HG03066 (cell line): ENCODE data around the gene NATD1.
"Not testable (repeated sequence)": the region's sequence is repeated elsewhere in the genome, so short reads cannot be mapped to it uniquely, and the experiment has no call there.

ENCODE experiments used
- ATAC-seq: cut with Tn5 transposase; IDR thresholded peaks from one replicate; pipeline ENCODE4 v1.9.1; 2021; ENCODE audit warnings: low read depth; ENCODE audit not compliant: unreplicated experiment

NATD1 gene

GRCh38 chr17:21248500-21248899, 4.7 kb downstream of the NATD1 start:
- ATAC-seq = no peak

DNA sequence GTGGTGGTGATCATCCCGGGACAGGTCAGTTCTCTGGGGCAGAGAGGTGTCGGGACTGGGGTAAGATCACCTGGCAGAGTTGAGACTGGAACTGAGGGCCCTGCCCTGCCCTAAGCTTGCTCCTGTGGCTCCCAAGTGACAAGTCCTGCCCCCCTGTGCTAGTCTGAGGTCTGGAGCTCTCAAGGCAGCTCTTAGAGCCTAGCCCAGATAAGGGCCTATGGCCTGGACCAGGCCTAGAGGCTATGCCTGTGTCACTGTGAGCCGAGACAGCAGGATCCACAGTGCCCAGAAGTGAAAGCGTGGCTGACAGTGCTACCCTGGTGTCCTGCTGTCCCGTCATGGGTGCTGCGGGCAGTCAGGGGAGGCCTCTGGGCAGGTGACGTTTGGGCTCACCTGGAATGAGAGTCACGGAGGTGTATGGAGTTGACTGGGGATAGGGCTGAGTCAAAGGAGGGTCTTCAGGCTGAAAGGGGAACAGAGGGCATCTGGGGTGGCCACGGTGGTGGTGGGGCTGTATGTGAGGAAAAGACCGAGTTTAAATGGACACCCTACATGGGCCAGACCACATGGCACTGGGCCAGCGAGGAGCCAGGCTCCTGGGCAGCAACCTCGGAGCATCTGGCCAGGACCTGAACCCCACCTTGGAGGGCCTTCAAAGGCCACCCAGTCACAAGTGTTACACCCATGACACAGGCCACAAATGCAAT, 5.5 kb downstream of the NATD1 start:
- no peak for ATAC-seq

GRCh38 chr17:21246698-21247097, 6.5 kb downstream of the NATD1 start:
- no peak for ATAC-seq

- no peak for ATAC-seq
Observed at GRCh38 chr17:21245639-21246084, 7.5 kb downstream of the NATD1 start.

- ATAC-seq = no peak
Observed at GRCh38 chr17:21243516-21244303, 9.5 kb downstream of the NATD1 start.

DNA sequence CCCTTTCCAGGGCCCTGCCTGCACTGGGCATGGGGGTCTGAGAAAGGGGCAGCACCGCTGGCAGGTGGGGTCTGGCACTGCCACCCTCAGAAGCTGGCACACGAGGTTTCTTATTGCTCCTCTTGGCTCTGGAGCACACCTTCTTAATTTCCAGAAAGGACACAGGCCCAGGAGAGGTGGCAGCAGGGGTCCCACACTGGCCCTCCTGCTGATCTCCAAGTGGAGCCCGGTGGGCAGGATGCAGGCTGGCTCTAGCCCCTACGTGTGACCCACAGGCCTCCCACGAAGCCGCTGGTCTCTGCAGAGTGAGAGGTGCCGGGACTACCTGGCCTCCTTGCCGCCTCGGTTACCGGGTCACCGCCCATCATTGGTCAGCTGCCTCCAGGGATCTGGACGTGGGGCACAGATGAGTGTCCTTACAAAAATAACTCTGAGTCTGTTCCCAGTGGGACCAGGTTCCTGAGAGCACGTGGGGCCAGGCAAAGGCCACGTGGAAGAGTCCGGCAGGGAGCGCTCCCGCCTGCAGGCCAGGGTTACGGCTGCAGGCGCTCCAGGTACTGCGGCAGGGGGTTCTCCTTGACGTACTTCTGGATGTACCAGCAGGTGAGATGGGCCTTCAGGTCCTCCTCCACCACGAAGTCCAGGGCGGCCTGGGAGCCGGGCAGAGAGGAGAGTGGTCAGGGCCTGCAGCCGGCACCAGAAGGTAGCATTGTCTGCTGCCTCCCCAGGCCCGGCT, 10.3 kb downstream of the NATD1 start:
- no peak for ATAC-seq

DNA sequence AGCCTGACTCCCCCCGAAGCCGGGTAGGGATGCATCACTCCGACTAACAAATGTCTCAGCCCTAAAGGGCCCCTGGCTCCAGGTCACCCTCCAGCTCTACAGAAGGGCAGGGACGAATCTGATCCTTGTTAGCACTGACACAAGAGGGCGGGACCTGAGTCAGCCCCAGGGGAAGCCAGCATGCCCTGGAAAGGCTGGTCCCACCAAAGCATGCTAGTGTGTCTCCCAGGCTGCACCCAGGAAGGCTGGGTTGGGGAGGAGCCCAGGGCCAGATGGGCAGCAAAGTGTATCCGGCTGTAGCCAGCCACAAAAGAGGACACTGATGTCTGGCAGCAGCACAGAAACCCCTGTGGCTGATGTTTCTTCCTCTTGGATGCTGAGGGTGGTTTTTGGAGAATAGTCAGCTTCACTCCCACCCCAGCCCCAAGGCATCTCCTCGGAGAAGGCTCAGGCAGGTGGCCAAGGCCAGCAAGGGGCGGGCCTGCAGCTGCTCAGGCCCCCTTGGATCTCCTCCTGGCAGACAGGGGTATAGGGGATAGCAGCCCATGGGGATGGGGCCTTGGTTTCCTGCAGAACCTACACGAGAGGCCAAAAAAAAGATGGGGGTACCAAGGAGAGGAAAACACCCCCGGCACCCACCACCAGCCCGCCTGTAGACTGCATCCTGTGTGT, 11.0 kb downstream of the NATD1 start:
- ATAC-seq = no peak

DNA sequence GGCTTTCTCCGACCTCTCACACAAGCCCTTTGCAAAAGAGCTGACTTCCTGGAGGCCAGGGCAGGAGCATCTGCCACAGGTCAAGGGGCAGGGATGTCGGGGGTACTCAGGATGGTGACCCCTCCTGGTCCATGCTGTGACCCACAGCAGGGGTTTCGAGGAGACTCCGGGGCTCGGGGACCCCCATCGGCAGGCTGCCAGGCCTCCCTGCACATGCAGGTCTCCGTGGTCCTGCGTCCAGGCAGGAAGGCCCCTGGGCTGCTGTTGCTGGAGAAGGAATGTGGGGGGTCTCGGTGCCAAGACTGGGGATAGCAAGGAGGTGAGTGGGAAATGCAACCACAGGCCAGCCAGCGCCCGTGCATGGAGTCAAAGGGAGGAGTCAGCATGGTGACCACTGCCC, 11.6 kb downstream of the NATD1 start:
- no peak for ATAC-seq

DNA sequence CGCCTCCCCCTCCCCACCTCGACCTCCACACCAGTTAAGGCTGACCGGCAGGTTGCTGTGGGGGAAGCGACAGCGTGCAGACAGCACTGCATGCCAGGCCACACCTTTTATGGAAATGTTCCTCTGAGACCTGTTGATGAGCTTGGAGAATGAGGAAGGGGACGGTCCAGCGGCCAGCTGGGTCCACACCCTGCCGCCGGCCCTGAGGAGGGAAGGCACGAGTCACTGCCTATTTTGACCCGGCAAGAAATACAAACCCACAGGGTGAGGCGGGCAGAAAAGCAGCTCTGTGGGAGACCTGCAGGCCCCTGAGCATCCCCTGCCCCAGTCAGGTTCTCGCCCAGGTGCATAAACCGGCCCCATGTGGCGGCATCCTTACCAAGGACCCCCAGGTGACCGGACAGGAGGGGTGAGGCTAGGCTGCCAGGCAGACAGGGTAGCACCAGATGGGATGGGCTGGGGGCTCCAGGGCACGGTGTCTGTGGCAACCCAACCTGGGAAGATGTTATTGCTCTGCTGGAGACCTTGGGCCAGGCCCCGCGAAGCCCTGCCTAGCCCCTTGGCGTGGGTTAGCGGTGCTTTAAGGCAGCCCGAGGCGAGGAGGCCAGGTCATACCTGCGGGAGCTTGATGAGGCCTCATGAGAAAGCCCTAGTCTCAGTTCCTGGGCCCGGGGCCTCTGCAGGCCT, 12.7 kb downstream of the NATD1 start:
- no peak for ATAC-seq

- ATAC-seq = no peak
Observed at GRCh38 chr17:21239680-21240368, 13.4 kb downstream of the NATD1 start.

GRCh38 chr17:21235921-21236320, 17.3 kb downstream of the NATD1 start:
- no peak for ATAC-seq

DNA sequence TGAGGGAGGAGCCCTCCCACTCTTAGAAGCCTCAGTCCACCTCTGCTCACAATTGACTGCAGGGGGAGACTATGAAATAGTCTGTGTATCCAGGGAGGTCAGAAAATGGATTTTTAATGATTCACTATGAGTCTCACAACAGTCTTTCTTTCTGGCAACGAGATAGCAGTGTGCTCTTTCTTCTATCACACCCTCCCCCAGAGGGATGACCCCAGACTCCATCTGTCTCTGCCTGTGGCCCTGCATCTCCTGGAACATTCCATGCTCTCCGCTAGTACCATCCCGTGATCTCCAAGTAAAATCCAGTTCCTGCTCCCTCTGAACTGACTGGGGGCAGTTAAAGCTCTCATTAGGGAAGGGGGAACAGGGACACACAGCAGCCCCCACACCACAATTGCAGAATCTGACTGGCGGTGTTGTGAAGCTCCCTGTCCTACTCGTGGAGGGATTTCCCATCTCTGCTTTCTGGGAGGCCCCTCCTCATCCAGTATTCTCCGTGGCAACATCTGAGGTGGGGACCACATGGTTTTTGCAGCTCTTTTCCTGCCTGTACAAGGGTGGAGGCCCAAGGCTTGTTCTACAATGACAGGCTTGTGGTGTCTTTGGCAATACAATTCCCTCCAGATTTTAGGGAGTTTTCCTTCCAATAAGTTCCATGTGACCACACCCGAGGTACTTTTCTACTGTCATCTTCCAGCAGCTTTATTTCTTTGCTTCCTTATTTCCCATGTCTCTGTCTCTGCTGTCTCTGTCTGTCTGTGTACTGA, 19.4 kb downstream of the NATD1 start:
- no peak for ATAC-seq

- no peak for ATAC-seq
Observed at GRCh38 chr17:21232033-21232749, 21.0 kb downstream of the NATD1 start.

DNA sequence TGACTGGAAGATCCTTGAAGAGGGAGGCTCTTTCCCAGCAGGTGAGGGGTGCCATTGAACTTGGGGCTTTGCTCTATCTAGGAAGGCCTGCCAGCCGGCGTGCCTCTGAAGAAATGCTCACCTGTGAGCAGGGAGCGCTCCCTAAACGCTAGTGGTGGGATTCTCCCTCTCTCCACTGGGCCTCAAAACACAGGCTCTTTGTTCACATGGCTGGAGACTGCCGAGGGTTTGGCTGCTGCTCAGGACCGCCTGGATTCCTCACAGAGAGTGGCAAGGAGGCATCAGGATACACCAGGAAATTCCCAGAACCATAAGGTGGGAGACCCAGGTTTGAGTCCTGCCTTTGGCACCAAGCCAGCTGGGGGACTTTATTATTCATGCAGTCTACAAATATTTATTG, 21.7 kb downstream of the NATD1 start:
- ATAC-seq = no peak

DNA sequence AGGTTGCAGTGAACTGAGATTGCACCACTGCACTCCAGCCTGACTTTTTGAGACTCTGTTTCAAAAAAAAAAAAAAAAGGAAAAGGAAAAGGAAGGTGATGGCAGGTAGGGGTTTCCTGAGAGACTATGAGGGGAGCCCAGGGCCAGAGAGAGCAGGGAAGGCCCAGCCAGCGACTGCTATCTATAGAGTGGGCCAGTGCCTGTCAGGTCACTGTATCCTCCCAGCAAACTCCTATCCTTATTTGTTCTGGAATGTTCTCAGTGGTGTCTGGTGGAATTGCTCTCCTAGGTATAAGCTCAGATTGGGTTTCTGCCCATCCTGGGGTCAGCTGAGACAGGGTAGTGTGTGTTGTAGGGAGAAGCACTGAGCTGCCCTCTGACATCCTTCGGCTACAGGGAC, 24.4 kb downstream of the NATD1 start:
- ATAC-seq = no peak

DNA sequence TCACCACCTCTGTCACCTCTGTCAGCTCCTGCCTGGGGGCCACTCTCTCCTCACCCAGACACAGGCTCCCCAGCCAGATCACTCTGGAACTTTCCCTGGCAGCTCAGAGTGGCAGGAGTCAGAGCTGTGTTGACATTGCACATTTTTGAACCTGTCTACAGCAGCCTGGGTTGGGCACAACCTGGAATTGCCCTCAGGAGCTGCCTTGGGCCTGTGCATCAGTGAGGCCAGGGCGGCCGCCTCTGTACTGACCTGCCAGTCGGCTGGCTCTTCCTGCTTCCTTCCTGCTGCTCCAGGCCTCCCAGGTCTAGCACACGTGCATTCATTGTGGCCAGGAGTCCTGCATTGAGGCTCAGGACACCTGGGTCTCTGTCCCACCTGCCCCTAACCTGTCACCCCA, 25.1 kb downstream of the NATD1 start:
- no peak for ATAC-seq

GRCh38 chr17:21227277-21227676, 25.9 kb downstream of the NATD1 start:
- not testable (repeated sequence) for ATAC-seq

- no peak for ATAC-seq
Observed at GRCh38 chr17:21223086-21223485, 30.1 kb downstream of the NATD1 start.
